T47D (cell line): ENCODE results near the gene ITGB7.
"Not testable (repeated sequence)": the region's sequence is repeated elsewhere in the genome, so short reads cannot be mapped to it uniquely, and the experiment has no call there.

Experiments used
- DNase-seq, 2 experiments: peaks; one replicate each; pipeline versions ENCODE4 v3.0.0 to v3.0.0-alpha.2; 2011 to 2012; ENCODE audit warnings: low read depth in 1 of 2, low spot score in 1 of 2
- JUND ChIP-seq: IDR thresholded peaks from 2 replicates; pipeline ENCODE4 v1.6.1; 2012; ENCODE audit warnings: low read depth
- in situ Hi-C: cut with HindIII; loops from 2 replicates; pipeline ENCODE4 v1.10.0; 2016; ENCODE audit warnings: low sequenced_read_pairs, low pct_unique_long_range_greater_than_20kb

The ITGB7 gene

GRCh38 chr12:53208435-53208834, 1.4 kb upstream of the ITGB7 start:
- DNase-seq, result no peak
- TF ChIP-seq JUND, result no peak
- in situ Hi-C loops, result no loop called here

DNA sequence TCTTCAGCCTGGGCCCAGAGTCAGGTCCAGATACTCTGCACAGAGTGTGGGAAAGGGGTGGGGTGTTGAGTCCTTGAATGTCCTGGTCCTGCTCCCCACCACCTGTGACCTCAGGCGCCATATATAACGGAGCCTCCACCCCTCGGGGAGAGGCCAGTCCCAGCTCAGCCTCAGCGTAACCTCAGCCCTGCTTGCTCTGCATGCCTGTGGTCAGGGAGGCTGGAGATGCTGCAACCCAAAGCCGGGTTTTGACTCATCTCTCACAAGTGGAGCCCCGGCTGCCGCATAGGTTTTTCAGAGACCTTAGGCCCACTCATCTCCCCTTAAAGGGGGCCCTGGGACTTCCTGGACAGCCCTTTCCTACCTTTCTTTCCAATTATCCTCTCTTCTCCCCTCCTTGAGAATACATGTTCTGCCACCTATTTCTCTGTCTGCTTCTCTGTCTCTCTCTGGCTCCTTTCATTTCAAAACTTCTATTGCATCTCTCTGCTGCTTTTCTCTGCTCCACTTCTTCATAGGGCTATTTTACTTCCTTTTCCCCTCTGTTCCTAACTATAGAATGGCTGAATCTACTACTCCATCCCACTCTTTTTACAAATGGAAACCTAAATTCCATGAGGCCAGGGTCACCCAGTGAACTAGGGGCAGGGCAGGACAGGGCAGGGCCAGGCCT, 1.2 kb downstream of the ITGB7 start:
- in situ Hi-C loops, result no loop called here
- DNase-seq, result no peak
- no peak for TF ChIP-seq JUND

DNA sequence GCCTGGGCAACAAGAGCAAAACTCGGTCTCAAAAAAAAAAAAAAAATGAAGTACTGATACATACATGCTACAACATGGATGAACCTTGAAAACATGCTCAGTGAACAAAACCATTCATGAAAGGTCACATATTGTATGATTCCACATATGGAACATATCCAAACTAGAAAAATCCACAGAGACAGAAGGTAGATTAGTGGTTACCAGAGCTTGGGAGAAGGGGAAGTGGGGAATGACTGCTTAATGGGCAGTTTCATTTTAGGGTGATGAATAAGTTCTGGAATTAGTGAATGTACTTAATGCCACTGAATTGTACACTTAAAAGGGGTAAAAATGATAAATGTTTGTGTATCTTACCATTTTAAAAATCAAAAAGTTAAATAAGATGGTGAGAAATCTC, 2.7 kb downstream of the ITGB7 start:
- TF ChIP-seq JUND, result no peak
- in situ Hi-C loops, result no loop called here
- DNase-seq, result no peak

DNA sequence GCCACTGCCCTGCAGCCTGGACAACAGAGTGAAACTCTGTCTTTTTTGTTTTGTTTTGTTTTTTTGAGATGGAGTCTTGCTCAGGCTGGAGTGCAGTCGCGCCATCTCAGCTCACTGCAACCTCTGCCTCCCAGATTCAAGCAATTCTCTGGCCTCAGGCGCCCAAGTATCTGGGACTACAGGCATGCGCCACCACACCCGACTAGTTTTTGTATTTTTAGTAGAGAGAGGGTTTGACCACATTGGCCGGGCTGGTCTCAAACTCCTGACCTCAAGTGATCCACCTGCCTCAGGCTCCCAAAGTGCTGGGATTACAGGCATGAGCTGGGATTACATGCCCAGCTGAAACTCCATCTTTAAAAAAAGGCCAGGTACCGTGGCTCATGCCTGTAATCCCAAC, 4.7 kb downstream of the ITGB7 start:
- in situ Hi-C loops, DNase-seq: not testable (repeated sequence)

- DNase-seq, result no peak
- TF ChIP-seq JUND, result no peak
- in situ Hi-C loops, result no loop called here
Measured at GRCh38 chr12:53201639-53202038, 5.4 kb downstream of the ITGB7 start.

DNA sequence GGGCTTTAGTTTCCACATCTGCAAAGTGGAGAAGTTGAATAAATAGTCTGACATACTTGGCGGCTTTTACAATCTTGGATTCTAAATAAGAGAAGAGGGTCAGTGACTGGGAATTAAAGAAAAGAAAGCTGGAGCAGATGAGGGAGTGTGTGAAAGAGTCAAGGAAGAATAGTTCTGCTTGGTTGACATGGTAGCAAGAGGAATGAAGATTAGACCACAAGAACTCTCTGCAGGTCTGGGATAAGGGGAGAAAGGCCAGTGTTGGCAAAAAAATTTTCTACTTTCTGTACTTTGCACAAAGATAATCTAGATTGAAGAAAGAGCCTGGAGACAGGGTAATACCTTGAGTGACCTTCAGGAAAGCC, 5.9 kb downstream of the ITGB7 start:
- no peak for TF ChIP-seq JUND
- no peak for DNase-seq
- in situ Hi-C loops, result no loop called here

- no peak for DNase-seq
- no peak for TF ChIP-seq JUND
- in situ Hi-C loops, result no loop called here
Measured at GRCh38 chr12:53200458-53201176, 6.4 kb downstream of the ITGB7 start.

GRCh38 chr12:53200107-53200457, 7.0 kb downstream of the ITGB7 start:
- no peak for DNase-seq
- TF ChIP-seq JUND, result no peak
- in situ Hi-C loops, result no loop called here

DNA sequence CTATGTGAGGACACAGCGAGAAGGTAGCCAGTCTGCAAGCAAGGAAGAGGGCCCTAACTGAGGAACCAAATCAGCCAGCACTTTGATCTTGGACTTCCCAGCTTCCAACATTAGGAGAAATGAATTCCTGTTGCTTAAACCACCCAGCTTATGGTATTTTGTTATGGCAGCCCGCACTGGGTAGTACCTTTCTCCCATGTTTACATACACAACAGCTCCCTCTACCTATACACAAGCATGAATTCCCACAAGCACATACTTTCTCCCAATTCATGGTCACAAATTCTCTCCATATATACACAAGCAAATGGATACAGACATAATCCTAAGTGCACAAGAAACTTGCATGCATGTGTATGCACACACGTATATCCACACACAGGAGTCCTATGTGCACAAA, 7.4 kb downstream of the ITGB7 start:
- no peak for DNase-seq
- no peak for TF ChIP-seq JUND
- in situ Hi-C loops, result no loop called here

GRCh38 chr12:53198486-53199110, 8.5 kb downstream of the ITGB7 start:
- no peak for TF ChIP-seq JUND
- DNase-seq, result no peak
- in situ Hi-C loops, result no loop called here

DNA sequence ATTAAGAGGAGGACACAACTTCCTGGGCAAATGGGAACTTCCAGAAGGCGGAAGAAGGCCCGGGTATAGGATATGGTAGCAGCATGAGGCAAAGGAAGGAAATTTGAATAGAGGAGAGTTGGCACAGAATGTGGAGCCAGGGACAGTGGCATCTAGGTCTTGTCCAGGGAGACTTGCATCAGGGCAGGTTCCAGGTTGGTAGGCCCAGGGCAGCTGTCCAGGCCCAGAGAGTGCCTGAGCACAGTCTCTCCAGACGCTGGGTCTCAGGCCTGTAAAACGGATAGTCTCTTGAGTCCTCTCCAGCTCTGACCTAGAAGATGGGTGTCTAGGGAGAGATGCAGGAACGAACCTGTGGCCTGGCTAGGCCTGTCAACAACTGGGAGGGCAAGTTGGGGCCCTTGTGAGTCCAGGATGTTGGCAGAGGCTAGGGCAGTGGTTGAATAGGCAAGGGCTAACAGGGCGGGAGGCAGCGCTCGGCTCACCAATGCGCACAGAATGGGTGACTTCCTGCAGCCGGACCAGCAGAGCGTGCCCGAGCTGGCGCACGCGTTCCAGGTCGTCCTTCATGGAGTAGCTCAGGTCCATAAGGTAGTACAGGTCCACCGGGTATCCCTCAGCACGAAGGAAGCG, 9.9 kb downstream of the ITGB7 start:
- in situ Hi-C loops, result no loop called here
- TF ChIP-seq JUND, result no peak
- no peak for DNase-seq

DNA sequence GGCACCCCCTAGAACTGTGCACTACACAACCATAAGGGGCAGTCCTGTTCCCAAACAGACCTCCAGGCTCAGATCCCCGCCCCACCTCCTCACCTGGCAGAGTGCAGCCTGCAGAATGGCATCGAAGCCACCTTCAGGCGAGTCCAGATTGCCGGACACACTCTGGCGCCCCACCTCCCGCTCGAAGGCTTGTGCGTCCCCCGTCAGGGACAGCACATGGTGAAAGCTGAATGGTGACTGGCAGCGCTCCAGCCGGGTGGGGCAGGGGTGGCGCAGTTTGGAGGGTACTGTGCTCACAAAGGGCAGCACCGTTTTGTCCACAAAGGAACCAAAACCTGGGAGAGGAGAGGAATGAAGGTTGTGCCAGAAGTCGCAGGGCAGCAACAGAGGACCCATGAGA, 10.6 kb downstream of the ITGB7 start:
- in situ Hi-C loops, result no loop called here
- no peak for DNase-seq
- TF ChIP-seq JUND, result no peak
